ENCODE measurements around the gene WDR3.

DNA sequence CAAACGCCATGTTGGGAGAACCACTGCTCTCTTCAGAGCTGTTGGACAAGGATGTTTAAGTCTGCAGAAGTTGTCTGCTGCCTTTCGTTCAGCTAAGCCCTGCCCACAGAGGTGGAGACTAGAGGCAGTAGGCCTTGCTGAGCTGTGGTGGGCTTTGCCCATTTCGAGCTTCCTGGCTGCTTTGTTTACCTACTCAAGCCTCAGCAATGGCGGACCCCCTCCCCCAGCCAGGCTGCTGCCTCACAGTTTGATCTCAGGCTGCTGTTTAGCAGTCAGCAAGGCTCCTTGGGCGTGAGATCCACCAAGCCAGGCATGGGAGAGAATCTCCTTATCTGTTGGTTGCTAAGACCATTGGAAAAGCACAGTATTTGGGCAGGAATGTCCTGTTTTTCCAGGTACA, 74.8 kb downstream of the WDR3 start:
- TF ChIP-seq, protein P1, sequence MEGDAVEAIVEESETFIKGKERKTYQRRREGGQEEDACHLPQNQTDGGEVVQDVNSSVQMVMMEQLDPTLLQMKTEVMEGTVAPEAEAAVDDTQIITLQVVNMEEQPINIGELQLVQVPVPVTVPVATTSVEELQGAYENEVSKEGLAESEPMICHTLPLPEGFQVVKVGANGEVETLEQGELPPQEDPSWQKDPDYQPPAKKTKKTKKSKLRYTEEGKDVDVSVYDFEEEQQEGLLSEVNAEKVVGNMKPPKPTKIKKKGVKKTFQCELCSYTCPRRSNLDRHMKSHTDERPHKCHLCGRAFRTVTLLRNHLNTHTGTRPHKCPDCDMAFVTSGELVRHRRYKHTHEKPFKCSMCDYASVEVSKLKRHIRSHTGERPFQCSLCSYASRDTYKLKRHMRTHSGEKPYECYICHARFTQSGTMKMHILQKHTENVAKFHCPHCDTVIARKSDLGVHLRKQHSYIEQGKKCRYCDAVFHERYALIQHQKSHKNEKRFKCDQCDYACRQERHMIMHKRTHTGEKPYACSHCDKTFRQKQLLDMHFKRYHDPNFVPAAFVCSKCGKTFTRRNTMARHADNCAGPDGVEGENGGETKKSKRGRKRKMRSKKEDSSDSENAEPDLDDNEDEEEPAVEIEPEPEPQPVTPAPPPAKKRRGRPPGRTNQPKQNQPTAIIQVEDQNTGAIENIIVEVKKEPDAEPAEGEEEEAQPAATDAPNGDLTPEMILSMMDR (conservative IDR thresholded peaks at IDR 0.05; ENCODE audit: low read depth in 2 of 2), result no peak
- TF ChIP-seq EZH2phosphoT487 (IDR thresholded peaks at IDR 0.05; ENCODE audit: unreplicated experiment) (no peak), JUNB (IDR thresholded peaks at IDR 0.05; ENCODE audit: unreplicated experiment) (no peak), EZH2 (IDR thresholded peaks at IDR 0.05; ENCODE audit: low read depth, unreplicated experiment) (no peak)

Measured in GM23338 (cell line).